C4-2B (cell line): ENCODE measurements around the gene MET.

Source experiments
- ZFX ChIP-seq: fragments of 450-650 bp; IDR thresholded peaks from 2 replicates; pipeline ENCODE4 v1.6.1; 2017
- TF ChIP-seq, protein P1 (sequence below): fragments of 450-650 bp; conservative IDR thresholded peaks from 2 replicates; pipeline ENCODE4 v1.5.1; 2017; ENCODE audit warnings: mild to moderate bottlenecking

DNA sequence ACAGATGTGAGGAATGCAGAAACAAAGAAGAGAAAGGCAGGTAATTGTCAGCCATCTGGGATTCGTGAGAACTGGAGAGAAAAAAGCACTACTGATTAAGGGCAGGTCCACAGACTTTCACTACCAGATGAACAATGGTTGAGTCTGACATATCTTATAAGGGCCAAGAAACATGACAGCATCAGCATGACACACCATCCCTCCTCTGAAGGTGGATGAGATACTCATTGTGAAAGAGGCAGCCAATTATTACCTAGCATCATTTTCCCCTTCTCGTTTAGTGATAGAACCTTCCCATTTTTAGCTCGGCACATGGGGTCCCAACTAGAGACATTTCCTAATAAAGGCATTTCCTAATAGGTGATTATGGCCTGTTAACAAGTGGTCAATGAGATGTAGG is 19.2 kb upstream of the MET start:
- TF ChIP-seq, protein P1, sequence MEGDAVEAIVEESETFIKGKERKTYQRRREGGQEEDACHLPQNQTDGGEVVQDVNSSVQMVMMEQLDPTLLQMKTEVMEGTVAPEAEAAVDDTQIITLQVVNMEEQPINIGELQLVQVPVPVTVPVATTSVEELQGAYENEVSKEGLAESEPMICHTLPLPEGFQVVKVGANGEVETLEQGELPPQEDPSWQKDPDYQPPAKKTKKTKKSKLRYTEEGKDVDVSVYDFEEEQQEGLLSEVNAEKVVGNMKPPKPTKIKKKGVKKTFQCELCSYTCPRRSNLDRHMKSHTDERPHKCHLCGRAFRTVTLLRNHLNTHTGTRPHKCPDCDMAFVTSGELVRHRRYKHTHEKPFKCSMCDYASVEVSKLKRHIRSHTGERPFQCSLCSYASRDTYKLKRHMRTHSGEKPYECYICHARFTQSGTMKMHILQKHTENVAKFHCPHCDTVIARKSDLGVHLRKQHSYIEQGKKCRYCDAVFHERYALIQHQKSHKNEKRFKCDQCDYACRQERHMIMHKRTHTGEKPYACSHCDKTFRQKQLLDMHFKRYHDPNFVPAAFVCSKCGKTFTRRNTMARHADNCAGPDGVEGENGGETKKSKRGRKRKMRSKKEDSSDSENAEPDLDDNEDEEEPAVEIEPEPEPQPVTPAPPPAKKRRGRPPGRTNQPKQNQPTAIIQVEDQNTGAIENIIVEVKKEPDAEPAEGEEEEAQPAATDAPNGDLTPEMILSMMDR = no peak
- no peak for TF ChIP-seq ZFX
